ENCODE data around the gene RTN4RL1.

RTN4RL1 gene

DNA sequence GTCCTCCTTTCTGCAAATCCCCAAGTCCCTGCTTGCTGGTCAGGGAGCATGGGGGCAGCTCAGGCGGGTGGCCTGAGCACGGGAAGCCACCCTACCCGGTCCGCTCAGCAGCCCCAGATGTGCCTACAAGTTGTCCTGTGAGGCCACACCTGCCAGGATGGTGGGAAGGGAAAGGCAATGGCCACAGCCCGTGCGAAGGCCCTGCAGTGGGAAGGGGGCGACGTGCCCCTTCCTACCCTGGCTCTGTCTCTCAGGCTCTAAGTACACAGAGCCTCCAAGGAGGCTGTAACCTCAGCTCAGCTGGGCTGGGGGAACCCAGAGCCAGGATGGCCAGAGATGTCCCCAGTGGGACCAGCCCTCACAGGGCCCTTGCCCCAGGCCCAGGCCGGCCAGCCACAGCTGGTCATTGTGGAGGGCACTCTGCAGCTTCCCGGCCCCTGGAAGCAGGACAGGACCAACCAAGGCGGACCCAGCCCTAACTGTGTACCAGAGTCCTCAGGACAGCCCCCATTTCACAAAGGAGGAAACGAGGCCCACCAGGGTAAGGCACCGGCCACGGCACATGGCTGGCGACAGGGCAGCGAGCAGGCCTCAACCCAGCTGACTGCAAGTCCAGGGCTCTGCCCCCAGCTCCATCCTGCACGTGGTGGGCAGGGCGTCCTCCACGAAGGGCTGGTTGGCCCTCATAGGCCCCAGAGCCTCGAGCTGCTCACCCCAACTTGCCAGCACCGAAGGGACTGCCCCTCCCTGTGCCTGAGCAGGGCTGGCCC is 82.3 kb downstream of the RTN4RL1 start:
- Histone ChIP-seq H3K36me3 (ENCODE audit: low read length) (no peaks in the 10 kb centered on the region), H3K79me2 (ENCODE audit: insufficient read depth, low read length) (no peaks in the 10 kb centered on the region), H3K9me2 (replicated peaks; ENCODE audit: insufficient read depth, low read length) (no peaks in the 10 kb centered on the region), H2AFZ (ENCODE audit: low read depth, low read length, severe bottlenecking) (no peak overlapping the region), H3K27me3 (ENCODE audit: low read length) (no peaks in the 10 kb centered on the region), H4K20me1 (ENCODE audit: low read depth, low read length) (no peaks in the 10 kb centered on the region), H3K27ac (ENCODE audit: low read depth, low read length) (no peak overlapping the region), H3F3A (ENCODE audit: insufficient read depth) (no peaks in the 10 kb centered on the region), H3K9me3 (ENCODE audit: insufficient read depth, low read length) (no peaks in the 10 kb centered on the region), H3K4me2 (ENCODE audit: low read depth, low read length, poor library complexity, severe bottlenecking) (no peak overlapping the region), H3K4me3 (ENCODE audit: insufficient read depth, low read length, poor library complexity, severe bottlenecking) (no peak overlapping the region), H3K9ac (ENCODE audit: low read length) (no peak overlapping the region)
- TF ChIP-seq CTCF (IDR thresholded peaks at IDR 0.05; ENCODE audit: insufficient read depth, low read length, poor library complexity, severe bottlenecking): no peak
- no peak for TF ChIP-seq EZH2phosphoT487 (conservative IDR thresholded peaks at IDR 0.05; ENCODE audit: low read length)

GRCh38 chr17:1942066-1942365 is 83.1 kb downstream of the RTN4RL1 start:
- TF ChIP-seq EZH2phosphoT487 (conservative IDR thresholded peaks at IDR 0.05; ENCODE audit: low read length) (no peak), CTCF (IDR thresholded peaks at IDR 0.05; ENCODE audit: insufficient read depth, low read length, poor library complexity, severe bottlenecking) (no peak)
- no peak overlapping the region for H3K4me3 ChIP-seq (ENCODE audit: insufficient read depth, low read length, poor library complexity, severe bottlenecking)
- no peaks in the 10 kb centered on the region for H3K9me3 ChIP-seq (ENCODE audit: insufficient read depth, low read length)
- no peaks in the 10 kb centered on the region for H3K36me3 ChIP-seq (ENCODE audit: low read length)
- H3K9ac ChIP-seq (ENCODE audit: low read length): no peak overlapping the region
- H3F3A ChIP-seq (ENCODE audit: insufficient read depth): no peaks in the 10 kb centered on the region
- no peaks in the 10 kb centered on the region for H3K9me2 ChIP-seq (replicated peaks; ENCODE audit: insufficient read depth, low read length)
- no peak overlapping the region for H3K4me2 ChIP-seq (ENCODE audit: low read depth, low read length, poor library complexity, severe bottlenecking)
- no peak overlapping the region for H2AFZ ChIP-seq (ENCODE audit: low read depth, low read length, severe bottlenecking)
- H3K79me2 ChIP-seq (ENCODE audit: insufficient read depth, low read length): no peaks in the 10 kb centered on the region
- H3K27me3 ChIP-seq (ENCODE audit: low read length): no peaks in the 10 kb centered on the region
- no peak overlapping the region for H3K27ac ChIP-seq (ENCODE audit: low read depth, low read length)
- no peaks in the 10 kb centered on the region for H4K20me1 ChIP-seq (ENCODE audit: low read depth, low read length)

- H3K4me2 ChIP-seq (ENCODE audit: low read depth, low read length, poor library complexity, severe bottlenecking): no peak overlapping the region
- no peaks in the 10 kb centered on the region for H3K9me2 ChIP-seq (replicated peaks; ENCODE audit: insufficient read depth, low read length)
- no peaks in the 10 kb centered on the region for H4K20me1 ChIP-seq (ENCODE audit: low read depth, low read length)
- H3K4me3 ChIP-seq (ENCODE audit: insufficient read depth, low read length, poor library complexity, severe bottlenecking): no peak overlapping the region
- no peaks in the 10 kb centered on the region for H3K36me3 ChIP-seq (ENCODE audit: low read length)
- no peak overlapping the region for H3K9ac ChIP-seq (ENCODE audit: low read length)
- no peaks in the 10 kb centered on the region for H3K27me3 ChIP-seq (ENCODE audit: low read length)
- TF ChIP-seq EZH2phosphoT487 (conservative IDR thresholded peaks at IDR 0.05; ENCODE audit: low read length): no peak
- TF ChIP-seq CTCF (IDR thresholded peaks at IDR 0.05; ENCODE audit: insufficient read depth, low read length, poor library complexity, severe bottlenecking): no peak
- no peaks in the 10 kb centered on the region for H3K79me2 ChIP-seq (ENCODE audit: insufficient read depth, low read length)
- no peak overlapping the region for H2AFZ ChIP-seq (ENCODE audit: low read depth, low read length, severe bottlenecking)
- H3K9me3 ChIP-seq (ENCODE audit: insufficient read depth, low read length): no peaks in the 10 kb centered on the region
- no peak overlapping the region for H3K27ac ChIP-seq (ENCODE audit: low read depth, low read length)
- no peaks in the 10 kb centered on the region for H3F3A ChIP-seq (ENCODE audit: insufficient read depth)
Measured at GRCh38 chr17:1941272-1942065, 83.7 kb downstream of the RTN4RL1 start.

Data from SU-DHL-6 (cell line).